Liver (tissue), 9 donors: ENCODE measurements around the gene NTN1. TPM values are rescaled to one million over a fixed set of nuclear protein-coding genes. Genes with fewer than 3 reads are reported as not detected.

Experiments used
- DNase-seq: peaks from one replicate; pipeline ENCODE4 v3.0.0-alpha.2; 2017; ENCODE audit warnings: low spot score
- H3K27ac ChIP-seq, 2 donors: one replicate each; pipeline ENCODE4 v1.7.0; 2013; ENCODE audit warnings: inconsistent platforms in 2 of 2, low read length in 2 of 2, control low read depth in 1 of 2, low read depth in 1 of 2, mild to moderate bottlenecking in 1 of 2
- H3K27me3 ChIP-seq, 4 donors: one replicate each; pipeline versions ENCODE4 v1.6.1 to v1.7.0; 2013; ENCODE audit warnings: low read length in 3 of 4, inconsistent platforms in 1 of 4, mild to moderate bottlenecking in 1 of 4, moderate library complexity in 1 of 4; ENCODE audit not compliant: control insufficient read depth in 4 of 4, insufficient read depth in 4 of 4
- H3K36me3 ChIP-seq, 4 donors: one replicate each; pipeline versions ENCODE4 v1.6.1 to v1.7.0; 2013; ENCODE audit warnings: low read length in 3 of 4, mild to moderate bottlenecking in 3 of 4, low read depth in 1 of 4, moderate library complexity in 1 of 4; ENCODE audit not compliant: control insufficient read depth in 4 of 4, insufficient read depth in 3 of 4
- H3K4me1 ChIP-seq, 4 donors: one replicate each; pipeline versions ENCODE4 v1.6.1 to v1.7.0; 2013; ENCODE audit warnings: low read length in 3 of 4, mild to moderate bottlenecking in 3 of 4, moderate library complexity in 1 of 4; ENCODE audit not compliant: control insufficient read depth in 4 of 4, insufficient read depth in 4 of 4
- H3K4me3 ChIP-seq, 3 donors: one replicate each; pipeline versions ENCODE4 v1.6.1 to v1.7.0; 2013; ENCODE audit warnings: low read length in 3 of 3, control low read depth in 1 of 3, low read depth in 1 of 3, mild to moderate bottlenecking in 1 of 3
- H3K9ac ChIP-seq, 2 donors: one replicate each; pipeline ENCODE4 v1.7.0; 2013; ENCODE audit warnings: low read length in 2 of 2, mild to moderate bottlenecking in 2 of 2, moderate library complexity in 2 of 2, control low read depth in 1 of 2, low read depth in 1 of 2
- H3K9me3 ChIP-seq, 4 donors: one replicate each; pipeline versions ENCODE4 v1.6.1 to v1.7.0; 2013; ENCODE audit warnings: low read length in 3 of 4; ENCODE audit not compliant: control insufficient read depth in 4 of 4
- CTCF ChIP-seq: fragments of 150-350 bp; IDR thresholded peaks from 2 replicates; pipeline ENCODE4 v1.5.1; 2017; ENCODE audit warnings: improper control_type of control experiment, low read depth, low read length; ENCODE audit not compliant: missing input control
- EGR1 ChIP-seq, 2 donors: IDR thresholded peaks; 2 replicates each; pipeline ENCODE4 v1.6.1; 2016 to 2018; ENCODE audit warnings: antibody characterized with exemption in 2 of 2, low read depth in 2 of 2
- FOXA1 ChIP-seq: IDR thresholded peaks from 2 replicates; pipeline ENCODE4 v1.6.1; 2016; ENCODE audit warnings: antibody characterized with exemption
- FOXA2 ChIP-seq: IDR thresholded peaks from 2 replicates; pipeline ENCODE4 v1.6.1; 2016; ENCODE audit warnings: antibody characterized with exemption
- GABPA ChIP-seq, 2 donors: IDR thresholded peaks in 1 of 2; conservative IDR thresholded peaks in 1 of 2; 2 replicates each; pipeline ENCODE4 v1.6.1; 2016; ENCODE audit warnings: antibody characterized with exemption in 2 of 2, mild to moderate bottlenecking in 1 of 2, moderate library complexity in 1 of 2
- HNF4A ChIP-seq, 2 donors: conservative IDR thresholded peaks; 2 replicates each; pipeline ENCODE4 v1.6.1; 2016; ENCODE audit warnings: antibody characterized with exemption in 2 of 2, mild to moderate bottlenecking in 2 of 2
- HNF4G ChIP-seq: IDR thresholded peaks from 2 replicates; pipeline ENCODE4 v1.6.1; 2016; ENCODE audit warnings: antibody characterized with exemption
- JUND ChIP-seq, 2 donors: IDR thresholded peaks; 2 replicates each; pipeline ENCODE4 v1.6.1; 2016; ENCODE audit warnings: antibody characterized with exemption in 2 of 2
- MAX ChIP-seq: IDR thresholded peaks from 2 replicates; pipeline ENCODE4 v1.6.1; 2016; ENCODE audit warnings: antibody characterized with exemption
- NR2F2 ChIP-seq: IDR thresholded peaks from 2 replicates; pipeline ENCODE4 v1.6.1; 2016; ENCODE audit warnings: antibody characterized with exemption
- RAD21 ChIP-seq, 2 donors: IDR thresholded peaks; 2 replicates each; pipeline ENCODE4 v1.6.1; 2016; ENCODE audit warnings: antibody characterized with exemption in 2 of 2, mild to moderate bottlenecking in 2 of 2
- RXRA ChIP-seq, 2 donors: IDR thresholded peaks; 2 replicates each; pipeline ENCODE4 v1.6.1; 2017 to 2018; ENCODE audit warnings: antibody characterized with exemption in 2 of 2, mild to moderate bottlenecking in 1 of 2
- SP1 ChIP-seq: IDR thresholded peaks from 2 replicates; pipeline ENCODE4 v1.6.1; 2018; ENCODE audit warnings: antibody characterized with exemption, mild to moderate bottlenecking
- TAF1 ChIP-seq: conservative IDR thresholded peaks from 2 replicates; pipeline ENCODE4 v1.6.1; 2016; ENCODE audit warnings: antibody characterized with exemption, mild to moderate bottlenecking
- YY1 ChIP-seq: IDR thresholded peaks from 2 replicates; pipeline ENCODE4 v1.6.1; 2016; ENCODE audit warnings: antibody characterized with exemption, mild to moderate bottlenecking
- WGBS: extraction: QIAGEN DNeasy Blood & Tissue Kit; methylation state at CpG from one replicate; pipeline ENCODE4 v1.1.7; 2013; 5-methylcytosine and 5-hydroxymethylcytosine counted together
- polyA plus RNA-seq, 2 donors: library from polyadenylated mRNA; stranded (reverse) in 1 of 2; unstranded in 1 of 2; fragments of 200-250 nt in 1 of 2; fragments of >200 nt in 1 of 2; fragmentation: Nextera tagmentation in 1 of 2; extraction: Ambion mirVana in 1 of 2; gene quantifications; one replicate each; pipeline versions ENCODE4 v1.2.1 to v1.2.3, GENCODE V29; 2013 to 2015
- total RNA-seq, 2 donors: library from RNA; depleted of rRNA; stranded (reverse); fragments of >200 nt; gene quantifications; one replicate each; pipeline ENCODE4 v1.2.3, GENCODE V29; 2014
- TF ChIP-seq, protein P1 (sequence below): IDR thresholded peaks from 2 replicates; pipeline ENCODE4 v1.6.1; 2016; ENCODE audit warnings: antibody characterized with exemption
- TF ChIP-seq, protein P2 (sequence below): IDR thresholded peaks from 2 replicates; pipeline ENCODE4 v1.6.1; 2016; ENCODE audit warnings: antibody characterized with exemption, mild to moderate bottlenecking
- donor health status: healthy.
- donor health status: healthy.
- donor health status: healthy.
- donor health status: healthy.
- donor health status: healthy.

Gene NTN1
- total and polyA plus RNA-seq, 4 donors = 0.14 to 8.7 (median 4.3) TPM

- DNase-seq = no peak
- no peaks in the 10 kb centered on the region for H3K4me1 ChIP-seq
- no peak overlapping the region for H3K4me3 ChIP-seq
- no peaks in the 10 kb centered on the region for H3K36me3 ChIP-seq
- TF ChIP-seq, protein P1, sequence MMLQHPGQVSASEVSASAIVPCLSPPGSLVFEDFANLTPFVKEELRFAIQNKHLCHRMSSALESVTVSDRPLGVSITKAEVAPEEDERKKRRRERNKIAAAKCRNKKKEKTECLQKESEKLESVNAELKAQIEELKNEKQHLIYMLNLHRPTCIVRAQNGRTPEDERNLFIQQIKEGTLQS = no peak
- TF ChIP-seq FOXA1 = no peak
- no peak for TF ChIP-seq HNF4A (conservative IDR thresholded peaks at IDR 0.05)
- no peak for TF ChIP-seq NR2F2
- TF ChIP-seq RAD21 (IDR thresholded peaks at IDR 0.05) = no peak
- no peak for TF ChIP-seq FOXA2
- no peak for TF ChIP-seq TAF1
- TF ChIP-seq EGR1 (IDR thresholded peaks at IDR 0.05; ENCODE audit: low read depth in 2 of 2) = no peak
- no peak for TF ChIP-seq SP1
- no peak for TF ChIP-seq JUND (IDR thresholded peaks at IDR 0.05)
- TF ChIP-seq GABPA (IDR thresholded peaks at IDR 0.05 in 1 of 2, conservative IDR thresholded peaks at IDR 0.05 in 1 of 2) = no peak
- no peak for TF ChIP-seq HNF4G
- TF ChIP-seq RXRA (IDR thresholded peaks at IDR 0.05) = no peak
- no peak for TF ChIP-seq MAX
- no peak for TF ChIP-seq YY1
- TF ChIP-seq, protein P2, sequence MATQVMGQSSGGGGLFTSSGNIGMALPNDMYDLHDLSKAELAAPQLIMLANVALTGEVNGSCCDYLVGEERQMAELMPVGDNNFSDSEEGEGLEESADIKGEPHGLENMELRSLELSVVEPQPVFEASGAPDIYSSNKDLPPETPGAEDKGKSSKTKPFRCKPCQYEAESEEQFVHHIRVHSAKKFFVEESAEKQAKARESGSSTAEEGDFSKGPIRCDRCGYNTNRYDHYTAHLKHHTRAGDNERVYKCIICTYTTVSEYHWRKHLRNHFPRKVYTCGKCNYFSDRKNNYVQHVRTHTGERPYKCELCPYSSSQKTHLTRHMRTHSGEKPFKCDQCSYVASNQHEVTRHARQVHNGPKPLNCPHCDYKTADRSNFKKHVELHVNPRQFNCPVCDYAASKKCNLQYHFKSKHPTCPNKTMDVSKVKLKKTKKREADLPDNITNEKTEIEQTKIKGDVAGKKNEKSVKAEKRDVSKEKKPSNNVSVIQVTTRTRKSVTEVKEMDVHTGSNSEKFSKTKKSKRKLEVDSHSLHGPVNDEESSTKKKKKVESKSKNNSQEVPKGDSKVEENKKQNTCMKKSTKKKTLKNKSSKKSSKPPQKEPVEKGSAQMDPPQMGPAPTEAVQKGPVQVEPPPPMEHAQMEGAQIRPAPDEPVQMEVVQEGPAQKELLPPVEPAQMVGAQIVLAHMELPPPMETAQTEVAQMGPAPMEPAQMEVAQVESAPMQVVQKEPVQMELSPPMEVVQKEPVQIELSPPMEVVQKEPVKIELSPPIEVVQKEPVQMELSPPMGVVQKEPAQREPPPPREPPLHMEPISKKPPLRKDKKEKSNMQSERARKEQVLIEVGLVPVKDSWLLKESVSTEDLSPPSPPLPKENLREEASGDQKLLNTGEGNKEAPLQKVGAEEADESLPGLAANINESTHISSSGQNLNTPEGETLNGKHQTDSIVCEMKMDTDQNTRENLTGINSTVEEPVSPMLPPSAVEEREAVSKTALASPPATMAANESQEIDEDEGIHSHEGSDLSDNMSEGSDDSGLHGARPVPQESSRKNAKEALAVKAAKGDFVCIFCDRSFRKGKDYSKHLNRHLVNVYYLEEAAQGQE = no peak
- TF ChIP-seq CTCF = no peak
- no peaks in the 10 kb centered on the region for H3K27me3 ChIP-seq
- H3K27ac ChIP-seq = no peak overlapping the region
- H3K9me3 ChIP-seq = no peaks in the 10 kb centered on the region
- 94% methylated on average over 8 of the region's 8 CpGs for WGBS
- no peak overlapping the region for H3K9ac ChIP-seq
Measured at GRCh38 chr17:9125722-9126121, 104.4 kb downstream of the NTN1 start.

DNA sequence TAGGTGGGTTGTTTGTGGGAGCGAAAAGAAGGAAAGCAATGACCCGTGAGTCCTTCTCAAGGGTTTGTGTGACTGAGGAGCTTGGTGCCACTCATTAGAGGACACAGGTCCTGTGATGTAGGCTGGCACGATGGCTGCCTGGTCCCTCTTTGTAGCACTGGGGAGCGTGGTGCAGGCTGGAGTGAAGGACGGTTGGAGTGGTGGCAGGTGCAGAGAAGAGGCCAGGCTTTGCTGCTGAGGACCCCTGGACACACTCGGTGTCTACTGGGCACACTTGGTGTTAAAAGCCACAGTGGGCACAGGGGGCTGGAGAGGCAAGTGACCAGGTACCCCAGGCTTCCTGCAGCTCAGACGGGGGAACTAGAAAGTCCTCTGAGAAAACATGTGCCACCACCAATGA lies 106.0 kb downstream of the NTN1 start:
- H3K9me3 ChIP-seq = no peaks in the 10 kb centered on the region
- DNase-seq = no peak
- no peaks in the 10 kb centered on the region for H3K27me3 ChIP-seq
- no peak overlapping the region for H3K4me3 ChIP-seq
- WGBS = 96% methylated on average over 7 of the region's 7 CpGs
- TF ChIP-seq CTCF (no peak), RXRA (IDR thresholded peaks at IDR 0.05) (no peak), GABPA (IDR thresholded peaks at IDR 0.05 in 1 of 2, conservative IDR thresholded peaks at IDR 0.05 in 1 of 2) (no peak), HNF4G (no peak), NR2F2 (no peak), YY1 (no peak), EGR1 (IDR thresholded peaks at IDR 0.05; ENCODE audit: low read depth in 2 of 2) (no peak), FOXA1 (no peak), MAX (no peak), RAD21 (IDR thresholded peaks at IDR 0.05) (no peak)
- TF ChIP-seq, protein P1 = no peak
- H3K27ac ChIP-seq = no peak overlapping the region
- no peak overlapping the region for H3K9ac ChIP-seq
- H3K36me3 ChIP-seq = no peaks in the 10 kb centered on the region
- H3K4me1 ChIP-seq = no peaks in the 10 kb centered on the region
